DND-41 (cell line): ENCODE data around the gene COPS9.

ENCODE experiments used
- EZH2 ChIP-seq: IDR thresholded peaks from 3 replicates; pipeline ENCODE4 v1.6.1; 2012; ENCODE audit warnings: borderline replicate concordance, low read depth, mild to moderate bottlenecking, moderate library complexity, low read length, inconsistent platforms; ENCODE audit not compliant: severe bottlenecking
- TF ChIP-seq, protein P1 (sequence below): IDR thresholded peaks from 2 replicates; pipeline ENCODE4 v1.5.1; 2012; ENCODE audit warnings: borderline replicate concordance, low read length, moderate library complexity, mild to moderate bottlenecking; ENCODE audit not compliant: poor library complexity, severe bottlenecking; ENCODE audit errors: extremely low read depth

DNA sequence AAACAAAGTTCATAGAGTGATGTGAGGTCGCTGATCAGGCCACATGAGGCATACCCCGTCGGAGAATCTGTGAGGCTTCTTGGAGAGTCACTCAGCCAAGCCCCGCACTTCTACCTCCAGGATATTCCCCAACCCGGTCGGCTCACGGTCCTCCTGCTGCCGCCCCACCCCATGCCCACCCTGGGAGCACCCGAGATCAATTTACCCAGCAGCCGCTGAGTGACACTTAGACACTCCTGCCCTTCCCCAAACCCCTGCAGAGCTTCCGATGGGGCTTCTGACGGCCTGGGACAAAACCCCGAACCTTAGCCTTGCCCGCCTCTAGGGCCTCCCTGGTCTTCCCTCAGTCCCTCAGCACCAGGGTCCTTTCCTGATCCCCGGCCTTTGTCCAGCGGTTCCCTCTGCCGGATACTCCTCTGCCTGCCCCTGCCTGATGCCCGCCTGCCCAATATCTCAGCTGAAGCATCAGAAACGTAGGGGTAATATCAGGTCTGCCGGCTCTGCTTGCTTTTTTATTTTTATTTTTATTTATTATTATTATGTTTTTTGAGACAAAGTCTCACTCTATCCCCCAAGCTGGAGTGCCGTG, 23.2 kb upstream of the COPS9 start:
- TF ChIP-seq, protein P1, sequence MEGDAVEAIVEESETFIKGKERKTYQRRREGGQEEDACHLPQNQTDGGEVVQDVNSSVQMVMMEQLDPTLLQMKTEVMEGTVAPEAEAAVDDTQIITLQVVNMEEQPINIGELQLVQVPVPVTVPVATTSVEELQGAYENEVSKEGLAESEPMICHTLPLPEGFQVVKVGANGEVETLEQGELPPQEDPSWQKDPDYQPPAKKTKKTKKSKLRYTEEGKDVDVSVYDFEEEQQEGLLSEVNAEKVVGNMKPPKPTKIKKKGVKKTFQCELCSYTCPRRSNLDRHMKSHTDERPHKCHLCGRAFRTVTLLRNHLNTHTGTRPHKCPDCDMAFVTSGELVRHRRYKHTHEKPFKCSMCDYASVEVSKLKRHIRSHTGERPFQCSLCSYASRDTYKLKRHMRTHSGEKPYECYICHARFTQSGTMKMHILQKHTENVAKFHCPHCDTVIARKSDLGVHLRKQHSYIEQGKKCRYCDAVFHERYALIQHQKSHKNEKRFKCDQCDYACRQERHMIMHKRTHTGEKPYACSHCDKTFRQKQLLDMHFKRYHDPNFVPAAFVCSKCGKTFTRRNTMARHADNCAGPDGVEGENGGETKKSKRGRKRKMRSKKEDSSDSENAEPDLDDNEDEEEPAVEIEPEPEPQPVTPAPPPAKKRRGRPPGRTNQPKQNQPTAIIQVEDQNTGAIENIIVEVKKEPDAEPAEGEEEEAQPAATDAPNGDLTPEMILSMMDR: no peak
- no peak for TF ChIP-seq EZH2
